Heart left ventricle (tissue), 13 donors: ENCODE data around the gene SYNE3.

Experiments
- POLR2A ChIP-seq, 2 donors: fragments of 450-650 bp; IDR thresholded peaks; one replicate each; pipeline ENCODE4 v1.6.1; 2017; ENCODE audit warnings: antibody characterized with exemption in 2 of 2, mild to moderate bottlenecking in 2 of 2, moderate library complexity in 2 of 2
- TF ChIP-seq, protein P1 (sequence below), 12 donors: fragments of 200-600 bp; sonication (generic) in 4 of 12; IDR thresholded peaks; one replicate each; pipeline versions ENCODE4 v1.5.0 to v1.8.0; 2018 to 2022; ENCODE audit warnings: antibody characterized with exemption in 12 of 12, mild to moderate bottlenecking in 5 of 12
- donor health status: ischemic (EF 13 %, LVEDD 7.1; RV severe dilation, severe dysfunction).
- donor health status: DM: no; HTN: yes; CAD: no.
- donor health status: DM: no; HTN: no; CAD: no.
- donor health status: ischemic (EF 25% LVEDD 6.9; RV normal size, moderate dysfunction).
- donor health status: ischemic (EF 25% LVEDD 5.7; RV mildly dilated, moderate dysfunction).
- donor health status: ischemic (EF 35%, LVEDD 5.7; RV mildly dilated, moderate dysfunction).
- donor health status: nonischemic (EF 11% LVEDD 7.7; RV severe dilation, severe dysfunction).
- donor health status: DM: yes; HTN: yes; CAD: no.
- donor health status: PGD.
- donor health status: ischemic (EF 29% LVEDD 5.4; RV normal size, mild dysfunction).
- donor health status: nonischemic (EF 23%, LVEDD 6.1; RV moderate dilation, normal function).

GRCh38 chr14:95495076-95495475 lies 21.4 kb downstream of the SYNE3 start:
- TF ChIP-seq, protein P1, sequence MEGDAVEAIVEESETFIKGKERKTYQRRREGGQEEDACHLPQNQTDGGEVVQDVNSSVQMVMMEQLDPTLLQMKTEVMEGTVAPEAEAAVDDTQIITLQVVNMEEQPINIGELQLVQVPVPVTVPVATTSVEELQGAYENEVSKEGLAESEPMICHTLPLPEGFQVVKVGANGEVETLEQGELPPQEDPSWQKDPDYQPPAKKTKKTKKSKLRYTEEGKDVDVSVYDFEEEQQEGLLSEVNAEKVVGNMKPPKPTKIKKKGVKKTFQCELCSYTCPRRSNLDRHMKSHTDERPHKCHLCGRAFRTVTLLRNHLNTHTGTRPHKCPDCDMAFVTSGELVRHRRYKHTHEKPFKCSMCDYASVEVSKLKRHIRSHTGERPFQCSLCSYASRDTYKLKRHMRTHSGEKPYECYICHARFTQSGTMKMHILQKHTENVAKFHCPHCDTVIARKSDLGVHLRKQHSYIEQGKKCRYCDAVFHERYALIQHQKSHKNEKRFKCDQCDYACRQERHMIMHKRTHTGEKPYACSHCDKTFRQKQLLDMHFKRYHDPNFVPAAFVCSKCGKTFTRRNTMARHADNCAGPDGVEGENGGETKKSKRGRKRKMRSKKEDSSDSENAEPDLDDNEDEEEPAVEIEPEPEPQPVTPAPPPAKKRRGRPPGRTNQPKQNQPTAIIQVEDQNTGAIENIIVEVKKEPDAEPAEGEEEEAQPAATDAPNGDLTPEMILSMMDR (IDR thresholded peaks at IDR 0.05): no peak
- no peak for TF ChIP-seq POLR2A (IDR thresholded peaks at IDR 0.05)
